Nephron (organoid): ENCODE results near the gene CSF2RB.

Experiments used
- H3K27ac Mint-ChIP-seq, 3 experiments: 2 replicates each; pipeline ENCODE4 v1.8.0; 2020; ENCODE audit warnings: mixed read lengths in 3 of 3, mild to moderate bottlenecking in 2 of 3, moderate library complexity in 1 of 3
- H3K27me3 Mint-ChIP-seq: 2 replicates; pipeline ENCODE4 v1.8.0; 2021; ENCODE audit warnings: low read depth, mild to moderate bottlenecking, moderate library complexity, mixed read lengths
- H3K36me3 Mint-ChIP-seq: 2 replicates; pipeline ENCODE4 v1.8.0; 2020; ENCODE audit warnings: low read depth, mixed read lengths
- H3K4me1 Mint-ChIP-seq: 2 replicates; pipeline ENCODE4 v1.8.0; 2020; ENCODE audit warnings: mixed read lengths
- H3K4me3 Mint-ChIP-seq, 3 experiments: 2 replicates each; pipeline ENCODE4 v1.8.0; 2020; ENCODE audit warnings: mild to moderate bottlenecking in 3 of 3, mixed read lengths in 3 of 3, moderate library complexity in 2 of 3
- H3K9me3 Mint-ChIP-seq: 2 replicates; pipeline ENCODE4 v1.8.0; 2020; ENCODE audit warnings: mixed read lengths
- CTCF ChIP-seq, 3 experiments: fragments of 200-600 bp; sonication (generic); IDR thresholded peaks; one replicate each; pipeline ENCODE4 v1.5.0; 2021; ENCODE audit warnings: antibody characterized with exemption in 3 of 3; ENCODE audit not compliant: unreplicated experiment in 3 of 3

CSF2RB gene

GRCh38 chr22:36935694-36936093 lies 22.3 kb downstream of the CSF2RB start:
- TF ChIP-seq CTCF (IDR thresholded peaks at IDR 0.05; ENCODE audit: unreplicated experiment in 3 of 3): no peak
- Mint-ChIP-seq H3K36me3 (no peaks in the 10 kb centered on the region), H3K27ac (no peak overlapping the region), H3K27me3 (no peaks in the 10 kb centered on the region), H3K4me1 (peaks cover 6% of the 10 kb centered on the region), H3K4me3 (no peak overlapping the region), H3K9me3 (no peaks in the 10 kb centered on the region)

- Mint-ChIP-seq H3K27me3 (peaks cover 6% of the 10 kb centered on the region), H3K4me1 (no peaks in the 10 kb centered on the region), H3K27ac (no peak overlapping the region), H3K9me3 (no peaks in the 10 kb centered on the region), H3K36me3 (no peaks in the 10 kb centered on the region), H3K4me3 (no peak overlapping the region)
- TF ChIP-seq CTCF (IDR thresholded peaks at IDR 0.05; ENCODE audit: unreplicated experiment in 3 of 3): no peak
These were observed 23.1 kb downstream of the CSF2RB start for GRCh38 chr22:36936362-36937116.

- Mint-ChIP-seq H3K4me3 (no peak overlapping the region), H3K9me3 (no peaks in the 10 kb centered on the region), H3K36me3 (no peaks in the 10 kb centered on the region), H3K27ac (no peak overlapping the region), H3K27me3 (peaks cover 6% of the 10 kb centered on the region), H3K4me1 (no peaks in the 10 kb centered on the region)
- no peak for TF ChIP-seq CTCF (IDR thresholded peaks at IDR 0.05; ENCODE audit: unreplicated experiment in 3 of 3)
These were observed 24.0 kb downstream of the CSF2RB start for GRCh38 chr22:36937319-36938027.

- H3K27me3 Mint-ChIP-seq: peaks cover 6% of the 10 kb centered on the region
- H3K9me3 Mint-ChIP-seq: no peaks in the 10 kb centered on the region
- no peak overlapping the region for H3K4me3 Mint-ChIP-seq
- no peak for TF ChIP-seq CTCF (IDR thresholded peaks at IDR 0.05; ENCODE audit: unreplicated experiment in 3 of 3)
- no peaks in the 10 kb centered on the region for H3K4me1 Mint-ChIP-seq
- no peaks in the 10 kb centered on the region for H3K36me3 Mint-ChIP-seq
- no peak overlapping the region for H3K27ac Mint-ChIP-seq
These were observed 24.6 kb downstream of the CSF2RB start for GRCh38 chr22:36938028-36938425.

- H3K27me3 Mint-ChIP-seq: peaks cover 6% of the 10 kb centered on the region
- TF ChIP-seq CTCF (IDR thresholded peaks at IDR 0.05; ENCODE audit: unreplicated experiment in 3 of 3): no peak
- no peaks in the 10 kb centered on the region for H3K9me3 Mint-ChIP-seq
- H3K27ac Mint-ChIP-seq: no peak overlapping the region
- no peak overlapping the region for H3K4me3 Mint-ChIP-seq
- H3K36me3 Mint-ChIP-seq: no peaks in the 10 kb centered on the region
- no peaks in the 10 kb centered on the region for H3K4me1 Mint-ChIP-seq
These were observed 25.5 kb downstream of the CSF2RB start for GRCh38 chr22:36938886-36939285.
